NCI-H1105 treated with DMSO at 0.1 percent for 48 hours (cell line): ENCODE measurements around the gene COL5A2.

Experiments
- DNase-seq: peaks from one replicate; lab custom pipeline; 2025; lab: John Stamatoyannopoulos, UW

Gene COL5A2

GRCh38 chr2:189147361-189147760 is 32.2 kb downstream of the COL5A2 start:
- DNase-seq = no peak

DNA sequence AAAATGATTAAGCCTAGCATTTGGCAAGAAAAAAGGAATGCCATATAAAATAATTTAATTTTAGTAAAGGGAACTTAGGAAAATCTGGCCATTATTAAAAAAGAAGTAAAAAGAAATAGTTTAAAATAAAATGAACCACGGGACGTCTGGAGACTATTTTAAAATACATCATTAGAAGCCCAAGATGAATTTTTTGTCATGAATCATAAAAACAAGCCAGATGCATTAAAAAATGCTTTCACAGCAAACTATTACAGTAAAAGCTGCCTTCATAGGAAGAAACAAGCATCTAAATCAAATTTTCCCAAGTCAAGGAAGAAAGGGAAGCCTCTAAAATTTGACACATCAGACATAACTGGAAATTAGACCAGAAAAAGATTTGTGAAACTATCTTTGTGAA is 33.0 kb downstream of the COL5A2 start:
- DNase-seq = no peak

DNA sequence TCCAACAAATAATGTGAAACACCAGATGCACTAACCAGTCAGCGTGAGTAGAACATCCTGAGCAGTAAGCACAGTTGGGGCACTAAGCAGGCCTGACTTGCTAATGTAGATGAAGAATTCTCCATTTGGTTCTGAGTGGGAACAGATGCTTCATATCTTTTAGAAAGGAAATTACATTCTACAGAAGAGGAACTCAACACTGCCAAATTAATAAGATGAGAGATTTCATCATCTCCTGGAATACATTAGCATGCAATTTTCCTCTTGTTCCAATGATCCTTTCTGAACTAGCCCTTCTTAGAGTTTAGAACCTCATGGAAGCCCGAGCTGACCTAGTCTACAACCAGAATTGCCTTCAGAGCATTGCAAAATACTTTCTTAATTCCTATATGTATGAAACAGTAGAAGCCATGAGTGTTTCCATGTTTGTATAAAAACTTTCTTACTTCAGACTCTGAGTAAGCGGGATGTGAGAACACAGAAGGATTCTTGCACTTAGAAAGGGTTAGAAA is 34.8 kb downstream of the COL5A2 start:
- no peak for DNase-seq

GRCh38 chr2:189143925-189144324 is 35.6 kb downstream of the COL5A2 start:
- DNase-seq = no peak

GRCh38 chr2:189142893-189143759 is 36.4 kb downstream of the COL5A2 start:
- peak; percentile 19 for DNase-seq

DNA sequence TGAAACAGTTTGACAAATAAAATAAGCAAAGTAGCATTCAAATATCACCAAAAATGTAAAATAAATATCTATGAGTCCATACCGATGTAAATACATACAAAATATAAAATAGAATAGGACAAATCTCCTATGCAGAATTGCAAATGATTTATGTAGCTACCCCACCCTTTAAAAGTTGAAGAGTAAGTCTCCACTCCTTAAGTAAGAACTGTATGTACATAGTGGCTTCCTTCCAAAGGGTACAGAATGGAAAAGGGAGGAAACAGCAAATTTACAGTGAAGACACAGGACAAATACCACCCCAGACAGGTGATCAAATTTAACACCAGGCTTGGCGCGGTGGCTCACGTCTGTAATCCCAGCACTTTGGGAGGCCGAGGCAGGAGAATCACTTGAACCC is 40.8 kb downstream of the COL5A2 start:
- no peak for DNase-seq

DNA sequence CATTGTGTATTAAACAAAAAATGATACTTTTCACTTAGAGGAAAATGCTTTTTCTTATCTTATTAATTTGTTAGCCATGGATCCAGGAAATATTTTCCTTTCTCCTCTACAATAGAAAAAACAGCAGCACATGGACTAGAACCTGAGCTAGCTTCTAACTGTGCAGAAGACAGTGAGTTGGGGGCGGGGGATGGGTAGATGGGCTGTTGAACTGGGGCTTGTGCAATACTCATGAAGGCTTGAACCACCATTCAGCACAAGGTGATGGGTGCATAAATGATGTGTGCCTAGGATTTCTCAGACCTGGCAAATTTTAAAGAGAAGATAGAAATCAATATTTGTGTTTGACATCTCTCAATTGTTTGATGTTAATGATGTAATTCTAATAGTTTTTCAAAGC is 42.0 kb downstream of the COL5A2 start:
- DNase-seq = no peak

DNA sequence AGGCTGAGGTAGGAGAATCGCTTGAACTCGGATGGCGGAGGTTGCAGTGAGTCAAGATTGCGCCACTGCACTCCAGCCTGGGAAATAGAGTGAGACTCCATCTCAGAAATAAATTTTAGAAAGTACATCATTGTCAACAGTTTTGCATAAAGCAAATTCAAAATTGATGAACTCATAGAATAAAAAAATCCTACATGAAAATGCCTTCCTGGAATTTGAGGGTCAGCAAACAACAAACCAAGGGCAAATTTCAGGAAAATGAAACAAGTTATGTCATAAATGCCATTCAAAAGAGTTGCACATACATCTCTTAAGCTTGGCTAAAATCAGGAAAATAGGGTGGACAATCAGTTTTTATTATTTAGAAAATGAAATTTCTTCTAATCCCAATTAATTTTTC is 45.1 kb downstream of the COL5A2 start:
- no peak for DNase-seq

- DNase-seq = no peak
Measured at GRCh38 chr2:189131991-189132390, 47.6 kb downstream of the COL5A2 start.

DNA sequence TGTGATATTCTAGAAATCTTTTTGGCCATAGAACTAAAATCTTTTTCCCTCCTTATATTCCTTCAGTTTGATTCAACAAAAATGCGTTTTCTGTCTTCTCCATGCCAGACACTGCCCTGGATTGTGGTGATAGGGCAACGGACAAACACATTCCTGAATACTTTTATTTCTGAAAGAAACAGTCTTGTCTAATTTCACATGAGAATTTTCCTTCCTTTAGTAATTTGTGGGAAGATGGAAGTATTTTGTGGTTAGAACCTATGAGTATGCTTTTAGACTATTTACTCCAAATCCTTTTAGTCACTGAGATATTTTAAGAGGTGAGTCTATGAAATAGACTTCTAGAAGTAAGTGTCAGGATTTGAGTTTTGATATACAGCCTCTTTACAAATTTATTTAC is 49.6 kb downstream of the COL5A2 start:
- DNase-seq = no peak

DNA sequence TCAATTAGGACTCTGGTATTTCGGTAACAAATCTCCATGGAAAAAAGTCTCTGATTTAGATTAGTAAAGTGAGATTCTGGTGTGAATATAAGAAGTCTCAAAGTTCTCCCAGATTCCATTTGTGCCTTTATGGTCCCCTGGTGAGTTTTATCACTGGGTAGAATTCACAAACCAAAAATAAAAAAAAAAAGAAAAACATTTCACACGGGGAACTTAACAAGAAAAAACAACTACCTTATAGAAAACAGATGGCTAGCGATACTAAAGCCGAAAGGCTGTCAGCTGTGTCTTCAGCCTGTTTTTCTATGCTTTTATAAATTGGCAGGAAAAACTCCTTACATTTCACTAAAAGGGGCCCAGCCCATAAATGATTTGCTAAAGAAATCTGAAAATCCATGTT is 50.6 kb downstream of the COL5A2 start:
- DNase-seq = no peak

- peak; percentile 87 for DNase-seq
Measured at GRCh38 chr2:189127756-189128155, 51.8 kb downstream of the COL5A2 start.

- no peak for DNase-seq
Measured at GRCh38 chr2:189125195-189125594, 54.4 kb downstream of the COL5A2 start.

- DNase-seq = no peak
Measured at GRCh38 chr2:189124175-189124574, 55.4 kb downstream of the COL5A2 start.

GRCh38 chr2:189118386-189118785 is 61.2 kb downstream of the COL5A2 start:
- no peak for DNase-seq

- no peak for DNase-seq
Measured at GRCh38 chr2:189116979-189117378, 62.6 kb downstream of the COL5A2 start.

GRCh38 chr2:189116087-189116486 is 63.5 kb downstream of the COL5A2 start:
- DNase-seq = no peak

GRCh38 chr2:189115126-189115525 is 64.4 kb downstream of the COL5A2 start:
- DNase-seq = peak; percentile 7

GRCh38 chr2:189113963-189114362 is 65.6 kb downstream of the COL5A2 start:
- DNase-seq = no peak

DNA sequence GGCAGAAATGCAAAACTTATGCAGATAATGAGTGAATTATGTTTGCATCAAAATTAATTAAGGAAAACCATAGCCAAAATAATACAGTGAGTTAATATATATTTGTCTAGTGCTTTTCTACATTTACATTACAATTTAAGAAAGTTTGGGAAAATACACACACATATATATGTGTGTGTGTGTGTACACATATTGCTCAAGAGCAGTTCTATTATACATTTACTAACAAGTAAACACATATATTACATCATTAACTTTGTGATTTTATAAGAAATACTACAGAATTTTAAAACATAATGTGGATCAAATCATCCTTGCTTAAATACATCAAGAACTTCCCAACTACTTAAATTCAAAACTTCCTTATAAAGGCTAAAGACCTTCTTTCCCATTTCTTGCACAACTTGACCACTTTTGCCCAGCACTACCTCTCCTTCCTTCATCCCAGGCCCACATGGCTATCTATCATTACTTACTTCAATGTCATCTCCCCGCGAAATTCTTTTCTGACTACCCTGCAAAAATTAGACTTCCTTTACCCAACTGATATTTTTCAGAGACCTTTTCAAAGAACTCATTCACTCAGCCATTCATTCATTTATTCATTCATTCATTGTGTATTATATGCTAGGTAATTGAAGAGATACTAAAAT is 68.4 kb downstream of the COL5A2 start:
- no peak for DNase-seq

- no peak for DNase-seq
Measured at GRCh38 chr2:189109921-189110397, 69.6 kb downstream of the COL5A2 start.

DNA sequence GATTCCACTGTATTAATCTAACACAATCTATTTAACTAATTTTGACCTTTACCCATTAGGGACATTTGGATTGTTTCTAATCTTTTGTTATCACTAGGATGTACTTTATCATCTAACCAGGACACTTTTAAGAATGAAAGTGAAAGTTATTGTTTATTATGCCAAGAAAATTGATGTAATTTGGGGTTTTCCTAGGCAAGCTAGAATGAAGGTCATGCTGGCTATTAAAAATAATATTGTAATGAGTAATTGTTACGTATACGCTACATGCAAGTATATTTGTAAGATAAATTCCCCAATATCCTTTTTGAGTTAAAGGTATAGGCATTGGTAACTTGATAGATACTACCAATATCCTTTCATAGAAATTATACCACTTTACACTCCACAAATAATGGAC is 74.6 kb downstream of the COL5A2 start:
- no peak for DNase-seq

GRCh38 chr2:189102735-189103134 is 76.8 kb downstream of the COL5A2 start:
- DNase-seq = no peak
